ENCODE data around the gene WDR26. TPM values are rescaled to one million over a fixed set of nuclear protein-coding genes. Genes with fewer than 3 reads are reported as not detected.
A peak's percentile ranks its signal among the peaks of the same experiment; 100 is the strongest.
"Not testable (repeated sequence)": the region's sequence is repeated elsewhere in the genome, so short reads cannot be mapped to it uniquely, and the experiment has no call there.

WDR26 gene
- total RNA-seq, 1 experiment from 2014 or later: 36.4 TPM

GRCh38 chr1:224433701-224434672 lies 610 bp downstream of the WDR26 start:
- DNase-seq (ENCODE audit: low spot score): no peak

GRCh38 chr1:224433041-224433691 lies 1.4 kb downstream of the WDR26 start:
- no peak for DNase-seq (ENCODE audit: low spot score)

GRCh38 chr1:224432672-224433040 lies 1.9 kb downstream of the WDR26 start:
- DNase-seq (ENCODE audit: low spot score): peak; percentile 22

GRCh38 chr1:224432146-224432545 lies 2.5 kb downstream of the WDR26 start:
- no peak for DNase-seq (ENCODE audit: low spot score)

- DNase-seq (ENCODE audit: low spot score): no peak
These were observed 2.9 kb downstream of the WDR26 start for GRCh38 chr1:224431726-224432125.

- DNase-seq (ENCODE audit: low spot score): peak; percentile 71
These were observed 4.0 kb downstream of the WDR26 start for GRCh38 chr1:224430511-224431113.

GRCh38 chr1:224429616-224430326 lies 4.8 kb downstream of the WDR26 start:
- no peak for DNase-seq (ENCODE audit: low spot score)

- not testable (repeated sequence) for DNase-seq (ENCODE audit: low spot score)
These were observed 5.9 kb downstream of the WDR26 start for GRCh38 chr1:224428713-224429112.

- DNase-seq (ENCODE audit: low spot score): peak; percentile 84
These were observed 7.3 kb downstream of the WDR26 start for GRCh38 chr1:224427346-224427745.

GRCh38 chr1:224426869-224427268 lies 7.7 kb downstream of the WDR26 start:
- DNase-seq (ENCODE audit: low spot score): not testable (repeated sequence)

GRCh38 chr1:224425279-224425884 lies 9.2 kb downstream of the WDR26 start:
- DNase-seq (ENCODE audit: low spot score): no peak

GRCh38 chr1:224420106-224420505 lies 14.5 kb downstream of the WDR26 start:
- DNase-seq (ENCODE audit: low spot score): no peak

- DNase-seq (ENCODE audit: low spot score): peak; percentile 18
These were observed 22.8 kb downstream of the WDR26 start for GRCh38 chr1:224411766-224412165.

- DNase-seq (ENCODE audit: low spot score): no peak
These were observed 26.4 kb downstream of the WDR26 start for GRCh38 chr1:224408294-224408590.

- peak; percentile 26 for DNase-seq (ENCODE audit: low spot score)
These were observed 26.9 kb downstream of the WDR26 start for GRCh38 chr1:224407571-224408293.

- peak; percentile 25 for DNase-seq (ENCODE audit: low spot score)
These were observed 28.4 kb downstream of the WDR26 start for GRCh38 chr1:224406216-224406615.

- no peak for DNase-seq (ENCODE audit: low spot score)
These were observed 29.0 kb downstream of the WDR26 start for GRCh38 chr1:224405604-224405970.

- no peak for DNase-seq (ENCODE audit: low spot score)
These were observed 29.5 kb downstream of the WDR26 start for GRCh38 chr1:224404916-224405603.

GRCh38 chr1:224402472-224403036 lies 32.0 kb downstream of the WDR26 start:
- no peak for DNase-seq (ENCODE audit: low spot score)

- DNase-seq (ENCODE audit: low spot score): no peak
These were observed 34.7 kb downstream of the WDR26 start for GRCh38 chr1:224399887-224400286.

All from A172 (cell line).